Measurements from ENCODE around the gene RASGRP4. TPM values are rescaled to one million over a fixed set of nuclear protein-coding genes. Genes with fewer than 3 reads are reported as not detected.

The RASGRP4 gene
- polyA plus RNA-seq, 3 donors, result 30.2 to 141 (median 50.3) TPM

GRCh38 chr19:38404858-38405257 lies 21.2 kb downstream of the RASGRP4 start:
- Histone ChIP-seq H3K9me3 (replicated peaks in 1 of 2; ENCODE audit: control insufficient read depth in 1 of 2, insufficient read depth in 1 of 2, low read length in 2 of 2) (no peaks in the 10 kb centered on the region), H3K36me3 (replicated peaks in 1 of 2; ENCODE audit: control insufficient read depth in 1 of 2, insufficient read depth in 2 of 2, low read length in 2 of 2) (peaks cover 20 to 36% of the 10 kb centered on the region in 2 donors), H3K27me3 (ENCODE audit: control insufficient read depth in 2 of 2, insufficient read depth in 2 of 2, low read length in 2 of 2) (no peaks in the 10 kb centered on the region), H3K4me2 (replicated peaks; ENCODE audit: extremely low read depth, low read length, poor library complexity, severe bottlenecking) (no peak overlapping the region), H2AFZ (ENCODE audit: insufficient read depth, low read depth, low read length, poor library complexity, severe bottlenecking) (no peak overlapping the region), H3K4me1 (ENCODE audit: control insufficient read depth in 1 of 2, insufficient read depth in 2 of 2, low read length in 2 of 2) (peaks cover 16 to 19% of the 10 kb centered on the region in 2 donors), H3K4me3 (replicated peaks in 1 of 3; ENCODE audit: low read depth in 2 of 3, low read length in 3 of 3) (no peak overlapping the region), H3K27ac (ENCODE audit: low read depth in 1 of 2, low read length in 2 of 2) (no peak overlapping the region), H3K79me2 (ENCODE audit: insufficient read depth, low read length) (peaks cover 5% of the 10 kb centered on the region), H4K20me1 (ENCODE audit: insufficient read depth, low read length) (peaks cover 14% of the 10 kb centered on the region), H3K9ac (ENCODE audit: insufficient read depth, low read length, poor library complexity, severe bottlenecking) (no peak overlapping the region)
- intact Hi-C loops (cut with micrococcal nuclease), result loop anchor here (5.0 to 10.0 kb wide), 5 partner anchors 102 to 530 kb away; partner anchors contain the start of genes MRPS12 (in 1 of the 2) and SARS2 (in 1 of the 2)
- Mint-ChIP-seq H3K4me1 (peaks cover 22% of the 10 kb centered on the region), H3K27ac (peak overlapping the region in 5 of 7 donors; percentile 15 to 58 (median 50)), H3K36me3 (peaks cover 26 to 48% of the 10 kb centered on the region in 2 donors), H3K4me3 (no peak overlapping the region), H3K27me3 (ENCODE audit: low read depth in 3 of 3) (peaks cover 3 to 4% (median 3%) of the 10 kb centered on the region in 3 donors), H3K9me3 (peaks cover 0 to 4% (median 0%) of the 10 kb centered on the region in 7 donors)
- no peak for DNase-seq
- WGBS (ENCODE audit: insufficient coverage), result no CpG with 5 or more reads among the region's 6 CpGs
- TF ChIP-seq, protein P1, sequence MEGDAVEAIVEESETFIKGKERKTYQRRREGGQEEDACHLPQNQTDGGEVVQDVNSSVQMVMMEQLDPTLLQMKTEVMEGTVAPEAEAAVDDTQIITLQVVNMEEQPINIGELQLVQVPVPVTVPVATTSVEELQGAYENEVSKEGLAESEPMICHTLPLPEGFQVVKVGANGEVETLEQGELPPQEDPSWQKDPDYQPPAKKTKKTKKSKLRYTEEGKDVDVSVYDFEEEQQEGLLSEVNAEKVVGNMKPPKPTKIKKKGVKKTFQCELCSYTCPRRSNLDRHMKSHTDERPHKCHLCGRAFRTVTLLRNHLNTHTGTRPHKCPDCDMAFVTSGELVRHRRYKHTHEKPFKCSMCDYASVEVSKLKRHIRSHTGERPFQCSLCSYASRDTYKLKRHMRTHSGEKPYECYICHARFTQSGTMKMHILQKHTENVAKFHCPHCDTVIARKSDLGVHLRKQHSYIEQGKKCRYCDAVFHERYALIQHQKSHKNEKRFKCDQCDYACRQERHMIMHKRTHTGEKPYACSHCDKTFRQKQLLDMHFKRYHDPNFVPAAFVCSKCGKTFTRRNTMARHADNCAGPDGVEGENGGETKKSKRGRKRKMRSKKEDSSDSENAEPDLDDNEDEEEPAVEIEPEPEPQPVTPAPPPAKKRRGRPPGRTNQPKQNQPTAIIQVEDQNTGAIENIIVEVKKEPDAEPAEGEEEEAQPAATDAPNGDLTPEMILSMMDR (IDR thresholded peaks at IDR 0.05), result no peak

GRCh38 chr19:38402967-38403674 lies 22.9 kb downstream of the RASGRP4 start, which contains the start of gene FAM98C:
Gene FAM98C (plus strand): TSS chr19:38403093. CDS start chr19:38403154, 61 bp downstream.
- H3K9ac ChIP-seq (ENCODE audit: insufficient read depth, low read length, poor library complexity, severe bottlenecking), result peak within 1 kb of the TSS; percentile 90
- peak within 1 kb of the TSS; percentile 99 for H2AFZ ChIP-seq (ENCODE audit: insufficient read depth, low read depth, low read length, poor library complexity, severe bottlenecking)
- H3K4me2 ChIP-seq (replicated peaks; ENCODE audit: extremely low read depth, low read length, poor library complexity, severe bottlenecking), result peak within 1 kb of the TSS; percentile 80
- Mint-ChIP-seq H3K36me3 (peaks cover 12 to 31% of the 10 kb centered on the region in 2 donors), H3K4me1 (peaks cover 16% of the 10 kb centered on the region), H3K27me3 (ENCODE audit: low read depth in 3 of 3) (peaks cover 9 to 18% (median 9%) of the 10 kb centered on the region in 3 donors), H3K9me3 (peaks cover 0 to 2% (median 0%) of the 10 kb centered on the region in 7 donors), H3K4me3 (peak within 1 kb of the TSS; percentile 87 to 95), H3K27ac (peak within 1 kb of the TSS; percentile 56 to 91 (median 82))
- H3K36me3 ChIP-seq (replicated peaks in 1 of 2; ENCODE audit: control insufficient read depth in 1 of 2, insufficient read depth in 2 of 2, low read length in 2 of 2), result peaks cover 8 to 19% of the 10 kb centered on the region in 2 donors
- no peaks in the 10 kb centered on the region for H3K9me3 ChIP-seq (replicated peaks in 1 of 2; ENCODE audit: control insufficient read depth in 1 of 2, insufficient read depth in 1 of 2, low read length in 2 of 2)
- H3K4me1 ChIP-seq (ENCODE audit: control insufficient read depth in 1 of 2, insufficient read depth in 2 of 2, low read length in 2 of 2), result peaks cover 12 to 13% of the 10 kb centered on the region in 2 donors
- WGBS (ENCODE audit: insufficient coverage), result under 1% methylated on average over 70 of the region's 82 CpGs
- TF ChIP-seq, protein P1 (IDR thresholded peaks at IDR 0.05), result peak; percentile 99
- H3K27ac ChIP-seq (ENCODE audit: low read depth in 1 of 2, low read length in 2 of 2), result peak within 1 kb of the TSS; percentile 15 to 83
- H3K79me2 ChIP-seq (ENCODE audit: insufficient read depth, low read length), result peaks cover 5% of the 10 kb centered on the region
- intact Hi-C loops (cut with micrococcal nuclease), result loop anchor here (2.0 to 10.0 kb wide), 6 partner anchors 104 to 532 kb away; partner anchors contain the start of genes MRPS12 (in 1 of the 2) and SARS2 (in 1 of the 2)
- H4K20me1 ChIP-seq (ENCODE audit: insufficient read depth, low read length), result no peaks in the 10 kb centered on the region
- H3K4me3 ChIP-seq (replicated peaks in 1 of 3; ENCODE audit: low read depth in 2 of 3, low read length in 3 of 3), result peak within 1 kb of the TSS; percentile 80 to 88 (median 88)
- H3K27me3 ChIP-seq (ENCODE audit: control insufficient read depth in 2 of 2, insufficient read depth in 2 of 2, low read length in 2 of 2), result peaks cover 0 to 3% of the 10 kb centered on the region in 2 donors
- peak; percentile 96 to 97 (median 97) for DNase-seq

Measured in CD14-positive monocyte (primary cell).